Neutrophil (primary cell): Measurements from ENCODE around the gene JAG2.

Experiments
- H3K27ac ChIP-seq: fragments of 200-600 bp; sonication (generic); 2 replicates; pipeline ENCODE4 v1.5.1; 2016; ENCODE audit warnings: mild to moderate bottlenecking, moderate library complexity
- H3K27me3 ChIP-seq: fragments of 200-600 bp; sonication (generic); 2 replicates; pipeline ENCODE4 v1.6.0; 2016; ENCODE audit warnings: mild to moderate bottlenecking
- H3K36me3 ChIP-seq: fragments of 200-600 bp; sonication (generic); 2 replicates; pipeline ENCODE4 v1.5.1; 2017
- H3K4me1 ChIP-seq, 2 experiments: fragments of 200-600 bp in 1 of 2; sonication (generic) in 1 of 2; 1 replicate in 1 of 2; 2 replicates in 1 of 2; pipeline versions ENCODE4 v1.5.1 to v1.6.1; 2013 to 2016; ENCODE audit warnings: low read depth in 1 of 2, low read length in 1 of 2, mild to moderate bottlenecking in 1 of 2, moderate library complexity in 1 of 2; ENCODE audit not compliant: control insufficient read depth in 1 of 2, insufficient read depth in 1 of 2
- H3K4me3 ChIP-seq, 2 experiments: fragments of 200-600 bp in 1 of 2; sonication (generic) in 1 of 2; 1 replicate in 1 of 2; 2 replicates in 1 of 2; pipeline ENCODE4 v1.5.1; 2013 to 2016; ENCODE audit warnings: low read depth in 1 of 2, low read length in 1 of 2, mild to moderate bottlenecking in 1 of 2, moderate library complexity in 1 of 2
- H3K9me3 ChIP-seq: fragments of 200-600 bp; sonication (generic); 2 replicates; pipeline ENCODE4 v1.5.1; 2016
- CTCF ChIP-seq: fragments of 200-600 bp; sonication (generic); IDR thresholded peaks from 2 replicates; pipeline ENCODE4 v1.5.1; 2016; ENCODE audit warnings: antibody characterized with exemption

The JAG2 gene

GRCh38 chr14:105165761-105166485 is 2.7 kb downstream of the JAG2 start:
- Histone ChIP-seq H3K36me3 (no peaks in the 10 kb centered on the region), H3K4me1 (peaks cover 5% of the 10 kb centered on the region in 2 experiments), H3K27me3 (peaks cover 69% of the 10 kb centered on the region), H3K4me3 (no peak overlapping the region), H3K27ac (no peak overlapping the region), H3K9me3 (no peaks in the 10 kb centered on the region)
- TF ChIP-seq CTCF, result no peak

GRCh38 chr14:105165134-105165704 is 3.4 kb downstream of the JAG2 start:
- H3K36me3 ChIP-seq, result no peaks in the 10 kb centered on the region
- peaks cover 5% of the 10 kb centered on the region in 2 experiments for H3K4me1 ChIP-seq
- H3K27me3 ChIP-seq, result peaks cover 65% of the 10 kb centered on the region
- H3K27ac ChIP-seq, result no peak overlapping the region
- no peak for TF ChIP-seq CTCF
- H3K4me3 ChIP-seq, result no peak overlapping the region
- no peaks in the 10 kb centered on the region for H3K9me3 ChIP-seq

GRCh38 chr14:105163040-105163742 is 5.4 kb downstream of the JAG2 start:
- no peak overlapping the region for H3K4me3 ChIP-seq
- no peaks in the 10 kb centered on the region for H3K36me3 ChIP-seq
- no peak overlapping the region for H3K27ac ChIP-seq
- peaks cover 5% of the 10 kb centered on the region in 2 experiments for H3K4me1 ChIP-seq
- no peak for TF ChIP-seq CTCF
- peaks cover 47% of the 10 kb centered on the region for H3K27me3 ChIP-seq
- H3K9me3 ChIP-seq, result no peaks in the 10 kb centered on the region

- Histone ChIP-seq H3K4me3 (no peak overlapping the region), H3K27ac (no peak overlapping the region), H3K27me3 (peaks cover 41% of the 10 kb centered on the region), H3K4me1 (peaks cover 1 to 2% of the 10 kb centered on the region in 2 experiments), H3K36me3 (no peaks in the 10 kb centered on the region), H3K9me3 (no peaks in the 10 kb centered on the region)
- no peak for TF ChIP-seq CTCF
These were observed 6.0 kb downstream of the JAG2 start for GRCh38 chr14:105162669-105162979.

GRCh38 chr14:105161964-105162668 is 6.5 kb downstream of the JAG2 start:
- no peak for TF ChIP-seq CTCF
- Histone ChIP-seq H3K4me3 (no peak overlapping the region), H3K4me1 (no peaks in the 10 kb centered on the region), H3K36me3 (no peaks in the 10 kb centered on the region), H3K27ac (no peak overlapping the region), H3K27me3 (peaks cover 36% of the 10 kb centered on the region), H3K9me3 (no peaks in the 10 kb centered on the region)
